Brain microvascular endothelial cell (primary cell): ENCODE measurements around the gene RBM25.
"Not testable (repeated sequence)": the region's sequence is repeated elsewhere in the genome, so short reads cannot be mapped to it uniquely, and the experiment has no call there.

Experiments
- DNase-seq: peaks from one replicate; pipeline ENCODE4 v3.0.0-alpha.2; 2020
- H3K27ac ChIP-seq: fragments of 250-450 bp; sonication (Bioruptor Pico); 2 replicates; pipeline ENCODE4 v1.5.1; 2020; ENCODE audit warnings: mild to moderate bottlenecking, moderate library complexity
- H3K27me3 ChIP-seq: fragments of 250-450 bp; sonication (Bioruptor Pico); replicated peaks from 2 replicates; pipeline ENCODE4 v1.5.1; 2020; ENCODE audit warnings: mild to moderate bottlenecking
- H3K36me3 ChIP-seq: fragments of 250-450 bp; sonication (Bioruptor Pico); replicated peaks from 2 replicates; pipeline ENCODE4 v1.5.1; 2020; ENCODE audit warnings: mild to moderate bottlenecking
- H3K4me3 ChIP-seq: 2 replicates; pipeline ENCODE4 v1.5.1; 2011; ENCODE audit warnings: low read depth, mild to moderate bottlenecking, control low read depth, low read length, moderate library complexity
- CTCF ChIP-seq: IDR thresholded peaks from 2 replicates; pipeline ENCODE4 v1.5.1; 2011; ENCODE audit warnings: low read depth, mild to moderate bottlenecking, moderate library complexity, low read length, control low read depth, inconsistent platforms; ENCODE audit errors: missing control alignments
- in situ Hi-C: cut with HindIII; loops from 2 replicates; pipeline ENCODE4 v1.10.0; 2017; ENCODE audit warnings: low sequenced_read_pairs, low pct_ligation_motif_present

The RBM25 gene

GRCh38 chr14:73167727-73168126 is 109.4 kb downstream of the RBM25 start:
- no peak for TF ChIP-seq CTCF
- no peak overlapping the region for H3K4me3 ChIP-seq
- in situ Hi-C loops: no loop called here
- no peaks in the 10 kb centered on the region for H3K27me3 ChIP-seq
- no peak overlapping the region for H3K27ac ChIP-seq
- H3K36me3 ChIP-seq: peaks cover 32% of the 10 kb centered on the region
- no peak for DNase-seq

- no peak for TF ChIP-seq CTCF
Observed at GRCh38 chr14:73168274-73168673, 109.9 kb downstream of the RBM25 start.

GRCh38 chr14:73168691-73169090 is 110.4 kb downstream of the RBM25 start:
- no peak for TF ChIP-seq CTCF
- DNase-seq: no peak
- H3K36me3 ChIP-seq: peaks cover 34% of the 10 kb centered on the region
- H3K27me3 ChIP-seq: no peaks in the 10 kb centered on the region
- H3K4me3 ChIP-seq: no peak overlapping the region
- in situ Hi-C loops: no loop called here
- H3K27ac ChIP-seq: no peak overlapping the region

More at GRCh38 chr14:73168274-73168673, 109.9 kb downstream of the RBM25 start:
- no peak for DNase-seq
- H3K27ac ChIP-seq: no peak overlapping the region
- peaks cover 34% of the 10 kb centered on the region for H3K36me3 ChIP-seq
- no peak overlapping the region for H3K4me3 ChIP-seq
- H3K27me3 ChIP-seq: no peaks in the 10 kb centered on the region
- in situ Hi-C loops: no loop called here

GRCh38 chr14:73169855-73170254 is 111.5 kb downstream of the RBM25 start:
- H3K27ac ChIP-seq, in situ Hi-C loops, H3K4me3 ChIP-seq, H3K27me3 ChIP-seq, DNase-seq: not testable (repeated sequence)
- peaks cover 44% of the 10 kb centered on the region for H3K36me3 ChIP-seq

- in situ Hi-C loops: no loop called here
- H3K4me3 ChIP-seq: no peak overlapping the region
- no peak for TF ChIP-seq CTCF
- H3K36me3 ChIP-seq: peaks cover 47% of the 10 kb centered on the region
- DNase-seq: no peak
- no peaks in the 10 kb centered on the region for H3K27me3 ChIP-seq
- no peak overlapping the region for H3K27ac ChIP-seq
Observed at GRCh38 chr14:73170686-73171085, 112.4 kb downstream of the RBM25 start.

- Histone ChIP-seq H3K36me3 (peaks cover 47% of the 10 kb centered on the region), H3K4me3 (no peak overlapping the region), H3K27ac (no peak overlapping the region), H3K27me3 (no peaks in the 10 kb centered on the region)
- no peak for DNase-seq
- TF ChIP-seq CTCF: no peak
- in situ Hi-C loops: no loop called here
Observed at GRCh38 chr14:73172500-73172899, 114.2 kb downstream of the RBM25 start.
